GM21526 (cell line): ENCODE results near the gene TUBGCP6.

Experiments
- ATAC-seq: cut with Tn5 transposase; IDR thresholded peaks from one replicate; pipeline ENCODE4 v1.9.1; 2021; ENCODE audit warnings: moderate library complexity; ENCODE audit not compliant: unreplicated experiment, low FRiP score

The TUBGCP6 gene

DNA sequence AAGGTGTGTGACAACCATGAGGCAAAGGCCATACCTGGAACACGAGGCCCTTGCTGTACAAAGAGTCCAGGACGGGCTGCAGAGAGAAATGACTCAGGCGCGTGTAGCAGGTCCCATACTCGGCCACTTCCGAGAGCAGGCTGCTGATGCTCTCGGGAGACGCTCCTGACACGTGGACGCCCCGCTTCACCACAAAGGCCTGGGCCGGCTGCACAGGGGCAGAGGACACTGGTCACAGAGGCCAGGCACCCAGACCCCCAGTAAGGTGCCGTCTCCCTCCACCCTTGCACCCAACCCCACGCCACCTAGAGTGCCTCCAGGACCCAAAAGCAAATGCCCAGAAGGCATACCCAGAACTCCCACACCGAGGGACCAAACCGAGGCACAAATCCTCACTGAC lies 15.5 kb downstream of the TUBGCP6 start:
- ATAC-seq, result no peak

DNA sequence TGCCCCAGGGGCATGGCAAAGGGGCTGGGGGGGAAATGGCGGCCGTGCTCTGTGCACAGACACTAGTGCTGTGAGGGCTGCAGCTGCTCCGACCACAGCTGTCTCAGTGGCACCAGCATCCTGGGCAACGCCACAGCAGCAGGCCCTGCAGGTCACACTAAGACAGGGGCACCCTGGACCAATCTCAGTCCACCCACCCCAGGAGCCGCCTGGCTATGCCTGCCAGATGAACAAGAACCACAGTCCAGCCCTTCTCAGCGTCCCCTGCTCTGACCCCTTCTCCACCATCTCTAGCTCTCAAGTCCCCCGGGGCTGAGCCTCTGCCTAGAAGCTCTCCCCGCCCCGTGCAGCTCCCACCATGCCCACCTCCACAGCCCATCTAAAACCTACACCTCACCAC lies 16.5 kb downstream of the TUBGCP6 start:
- ATAC-seq, result no peak

DNA sequence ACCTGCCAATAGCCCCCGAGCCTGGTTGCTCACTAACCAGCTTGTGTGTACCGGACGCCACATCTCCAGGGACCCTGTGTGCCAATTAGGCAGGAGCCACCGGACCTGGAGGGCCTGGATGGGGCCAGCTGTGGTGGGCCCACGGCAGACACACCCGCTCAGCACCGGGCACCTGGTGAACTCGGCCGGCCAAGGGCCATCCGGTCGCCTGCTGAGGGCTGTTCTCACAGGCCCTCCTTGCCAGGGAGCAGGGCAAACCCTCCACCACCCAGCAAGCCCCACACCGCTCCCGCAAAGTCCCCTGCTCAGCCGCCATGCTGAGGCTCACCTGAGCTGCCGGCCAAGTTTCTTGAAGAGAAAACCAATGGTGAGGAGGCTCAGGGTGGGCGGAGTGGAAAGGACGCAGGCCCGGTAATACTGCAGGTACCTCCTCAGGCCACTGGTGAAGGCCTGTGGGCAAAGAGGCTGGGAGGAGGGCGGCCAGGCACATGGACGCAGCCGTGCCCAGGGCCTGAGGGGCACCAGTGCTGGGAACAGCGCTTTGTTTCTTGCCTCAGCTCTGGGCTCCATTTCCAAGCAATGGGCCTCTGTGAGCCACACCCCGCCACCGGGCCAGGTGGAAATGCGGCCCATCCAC lies 17.1 kb downstream of the TUBGCP6 start:
- no peak for ATAC-seq

DNA sequence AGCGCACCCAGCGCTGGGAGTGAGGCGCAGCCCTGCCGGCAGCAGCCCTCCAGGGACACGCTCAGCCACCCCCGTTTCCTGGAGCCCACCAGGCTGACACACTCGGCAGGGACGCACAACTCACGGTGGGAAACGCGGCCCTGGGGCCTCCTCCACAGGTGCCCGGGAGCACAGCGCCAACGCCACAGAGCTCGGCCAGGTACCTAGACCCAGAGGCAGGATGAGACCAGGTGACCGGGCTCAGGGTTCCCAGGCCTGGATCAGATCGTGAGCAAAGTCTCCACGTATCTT lies 18.0 kb downstream of the TUBGCP6 start:
- no peak for ATAC-seq

DNA sequence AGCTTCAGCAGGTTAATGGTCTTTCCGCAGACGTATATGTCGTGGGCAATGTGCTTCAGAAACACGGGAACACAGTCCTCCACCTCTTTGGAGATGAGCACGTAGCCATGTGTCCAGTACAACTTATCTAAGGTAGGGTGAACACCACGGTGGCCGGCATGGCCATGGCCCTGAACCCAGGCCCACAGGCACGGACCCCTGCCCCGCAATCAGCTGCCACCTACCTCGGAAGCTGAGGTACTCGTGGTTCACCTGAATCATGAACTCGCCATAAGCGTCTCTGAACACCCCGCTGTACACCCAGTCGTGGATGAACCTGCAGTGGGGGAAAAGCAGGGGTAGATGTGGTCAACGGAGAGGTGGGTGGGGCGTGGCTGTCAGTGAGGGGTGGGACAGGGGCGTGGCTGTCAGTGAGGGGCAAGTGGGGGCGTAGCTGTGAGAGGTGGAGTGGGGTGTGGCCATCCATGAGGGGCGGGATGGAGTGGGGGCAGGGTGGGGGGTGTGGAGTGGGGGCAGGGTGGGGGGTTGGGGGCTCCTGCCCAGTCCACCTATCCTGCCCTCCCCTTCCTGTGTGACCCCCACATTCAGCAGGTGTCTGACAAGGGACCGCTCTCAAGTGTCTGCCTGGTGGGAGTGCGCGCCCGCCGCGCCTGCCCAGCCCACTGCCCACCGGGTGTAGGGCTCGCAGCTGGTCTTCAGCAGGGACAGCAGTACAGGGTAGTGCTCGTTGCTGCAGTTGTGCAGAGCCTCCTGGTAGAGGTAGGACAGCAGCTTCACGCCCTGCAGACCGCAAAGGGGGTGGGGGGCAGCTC lies 18.6 kb downstream of the TUBGCP6 start:
- no peak for ATAC-seq

DNA sequence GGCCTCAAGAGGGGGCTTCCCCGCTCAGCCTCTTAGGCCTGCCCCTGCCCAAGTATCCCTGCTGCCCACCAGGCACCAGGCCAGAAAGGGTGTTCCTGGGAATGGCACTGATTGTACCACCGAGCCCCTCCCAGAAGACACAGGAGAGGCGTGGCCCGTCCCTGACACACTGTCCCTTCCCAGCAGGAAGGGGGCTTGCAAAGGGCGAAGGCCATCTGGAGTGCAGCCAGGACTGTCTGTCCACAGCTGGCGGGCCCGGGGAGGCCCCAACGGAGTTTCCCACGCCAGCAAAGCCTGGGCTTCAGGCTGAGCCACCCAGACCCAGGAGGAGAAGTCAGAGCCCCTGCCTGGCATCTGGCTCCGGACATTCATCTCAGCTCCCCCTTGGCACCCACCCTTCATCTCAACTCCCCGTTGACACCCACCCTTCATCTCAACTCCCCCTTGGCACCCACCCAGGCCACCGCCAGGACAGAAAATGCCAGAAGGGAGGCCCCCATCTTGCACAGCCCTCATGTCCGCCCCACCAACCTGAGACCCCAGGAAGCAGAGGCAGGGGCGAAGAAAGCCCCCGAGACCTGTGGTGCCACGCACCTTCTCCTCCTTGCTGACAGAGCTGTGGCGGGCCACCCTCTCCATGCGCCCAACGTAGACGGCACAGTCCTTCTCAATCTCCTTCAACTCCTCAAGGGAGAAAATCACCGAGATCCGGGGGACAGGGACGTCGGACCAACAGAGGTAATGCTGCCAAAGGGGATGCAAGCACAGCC lies 19.4 kb downstream of the TUBGCP6 start:
- no peak for ATAC-seq

DNA sequence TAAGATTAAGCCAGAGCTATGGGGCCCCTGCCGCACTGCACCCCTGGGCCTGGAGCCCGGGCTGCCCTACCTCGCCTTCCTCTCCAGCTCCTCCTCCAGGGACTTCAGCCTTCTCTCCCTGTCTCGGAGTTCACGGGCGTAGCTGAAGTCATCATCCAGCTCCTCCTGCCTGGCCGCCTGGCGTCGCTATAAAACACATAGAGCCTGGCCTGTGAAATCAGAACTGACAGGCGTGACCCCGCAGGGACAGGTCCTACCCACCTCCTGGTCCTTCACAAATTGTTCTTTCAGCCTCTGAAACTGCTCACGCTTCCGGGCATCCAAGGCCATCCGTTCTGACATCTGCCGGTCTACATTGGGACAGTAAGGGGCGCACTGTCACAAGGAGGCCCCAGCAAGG lies 20.8 kb downstream of the TUBGCP6 start:
- no peak for ATAC-seq

DNA sequence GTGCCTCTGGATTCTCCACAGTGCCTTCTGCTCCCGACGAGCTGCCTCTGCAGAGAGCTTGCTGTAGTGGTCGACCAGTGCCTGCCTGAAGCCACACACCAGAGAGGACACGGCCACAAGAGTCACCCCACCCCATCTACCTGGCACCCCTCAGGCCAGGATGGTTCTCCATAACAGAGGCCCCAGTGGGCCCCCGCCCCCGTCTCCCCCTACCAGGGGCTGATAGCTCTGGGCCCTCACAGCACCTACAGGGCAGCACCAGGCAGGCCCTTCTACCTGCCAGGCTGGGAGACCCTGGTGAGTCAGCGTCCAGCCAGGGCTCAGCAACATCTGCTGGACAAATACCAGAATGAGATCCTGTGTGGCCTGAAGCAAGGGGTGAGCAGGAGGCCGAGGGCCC lies 22.3 kb downstream of the TUBGCP6 start:
- no peak for ATAC-seq

DNA sequence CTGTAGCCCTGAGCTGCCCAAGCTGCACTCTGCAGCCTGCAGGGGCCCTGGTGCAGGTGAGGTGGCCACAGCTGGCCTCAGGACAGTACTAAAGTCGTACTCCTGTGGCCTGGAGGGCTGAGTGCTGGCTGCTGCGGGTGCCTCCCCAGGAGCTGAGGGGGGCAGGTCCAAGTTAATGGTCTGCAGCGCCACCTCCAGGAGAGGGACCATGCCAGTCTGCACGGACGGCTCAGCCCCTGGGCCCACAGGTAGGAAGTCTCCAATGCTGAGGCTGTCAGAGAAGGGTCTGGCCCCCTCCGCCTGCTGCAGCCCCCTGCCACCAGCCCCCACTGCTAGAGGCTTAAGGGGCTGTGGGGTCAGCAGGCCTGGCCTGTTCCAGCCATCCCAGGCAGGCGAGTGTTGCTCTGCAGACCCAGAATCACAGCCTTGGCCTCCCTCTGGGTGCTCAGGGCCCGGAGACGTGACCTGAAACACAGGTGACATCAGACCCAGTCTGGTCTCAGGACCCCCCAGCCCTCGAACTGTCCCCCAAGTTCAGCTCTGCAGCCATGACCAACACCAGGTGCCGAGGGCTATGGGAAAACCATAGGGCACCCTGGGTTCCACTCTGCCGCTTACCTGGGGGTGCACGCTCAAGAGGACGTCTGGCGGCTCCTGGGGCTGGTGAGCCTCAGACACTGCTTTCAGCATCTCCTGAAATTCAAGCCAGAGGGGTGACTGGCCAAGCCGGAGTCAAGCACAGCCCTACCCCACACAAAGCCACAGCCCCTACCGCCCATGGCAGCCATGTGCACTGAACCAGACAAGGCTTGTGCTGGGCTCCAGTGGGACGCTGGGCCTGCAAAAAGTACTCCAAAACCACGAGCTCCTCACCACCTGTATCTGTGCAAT lies 23.2 kb downstream of the TUBGCP6 start:
- ATAC-seq, result no peak

DNA sequence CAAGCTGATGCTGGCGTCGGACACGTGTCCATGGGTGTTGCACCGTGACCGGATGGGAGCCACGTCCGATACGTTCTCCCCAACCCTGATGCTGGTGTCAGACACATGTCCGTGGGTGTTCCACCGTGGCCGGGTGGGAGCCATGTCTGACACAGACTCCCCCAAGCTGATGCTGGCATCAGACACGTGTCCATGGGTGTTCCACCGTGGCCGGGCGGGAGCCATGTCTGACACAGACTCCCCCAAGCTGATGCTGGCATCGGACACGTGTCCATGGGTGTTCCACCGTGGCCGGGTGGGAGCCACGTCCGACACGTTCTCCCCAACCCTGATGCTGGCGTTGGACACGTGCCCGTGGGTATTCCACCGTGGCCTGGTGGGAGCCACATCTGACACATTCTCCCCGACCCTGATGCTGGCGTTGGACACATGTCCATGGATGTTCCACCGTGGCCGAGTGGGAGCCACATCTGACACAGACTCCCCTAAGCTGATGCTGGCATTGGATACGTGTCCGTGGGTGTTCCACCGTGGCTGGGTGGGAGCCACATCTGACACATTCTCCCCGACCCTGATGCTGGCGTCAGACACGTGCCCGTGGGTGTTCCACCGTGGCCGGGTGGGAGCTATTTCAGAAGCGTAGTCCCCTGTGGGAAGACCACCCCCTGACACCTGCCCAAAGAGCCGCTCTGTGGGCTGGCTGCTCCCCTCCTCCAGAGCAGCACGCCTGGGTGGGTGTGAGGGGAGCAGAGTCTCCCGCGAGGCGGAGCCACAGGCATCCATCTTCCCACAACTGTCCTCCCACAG lies 24.0 kb downstream of the TUBGCP6 start:
- no peak for ATAC-seq

DNA sequence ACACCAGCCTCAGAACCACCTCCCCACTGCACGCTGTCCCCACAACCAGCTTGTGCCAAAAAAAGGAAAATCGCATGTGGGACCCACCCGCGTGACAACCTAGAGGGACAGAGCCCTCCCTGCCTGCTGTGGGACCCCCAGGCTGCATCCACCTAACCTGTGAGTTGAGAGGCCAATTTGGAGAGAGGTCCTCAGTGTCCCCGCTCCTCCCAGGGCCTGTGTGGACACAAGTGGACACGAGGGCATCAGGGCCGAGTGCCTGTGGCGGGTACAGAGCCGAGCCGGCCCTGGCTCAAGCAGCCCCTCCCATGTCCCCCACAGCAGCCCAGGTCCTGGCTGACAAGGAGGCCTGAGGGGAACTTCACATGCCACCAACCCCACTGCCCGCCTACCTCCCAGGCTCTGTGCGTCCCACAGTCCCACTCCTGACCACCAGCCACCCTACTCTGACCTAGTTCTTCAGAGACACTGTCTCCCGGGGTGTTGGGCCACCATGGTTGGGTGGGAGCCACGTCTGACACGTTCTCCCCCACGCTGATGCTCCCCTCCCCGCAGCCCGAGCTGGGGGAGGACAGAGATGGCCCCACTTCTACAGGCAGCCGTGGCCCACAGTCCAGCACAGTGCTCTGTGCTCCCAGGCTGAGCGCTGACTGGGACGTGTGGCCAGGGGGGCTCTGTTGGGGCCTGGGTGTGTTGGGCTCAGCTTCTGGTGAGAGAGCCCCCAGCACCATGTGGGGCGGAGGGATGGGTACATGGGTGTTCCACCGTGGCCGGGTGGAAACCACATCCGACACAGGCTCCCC lies 24.8 kb downstream of the TUBGCP6 start:
- ATAC-seq, result no peak

DNA sequence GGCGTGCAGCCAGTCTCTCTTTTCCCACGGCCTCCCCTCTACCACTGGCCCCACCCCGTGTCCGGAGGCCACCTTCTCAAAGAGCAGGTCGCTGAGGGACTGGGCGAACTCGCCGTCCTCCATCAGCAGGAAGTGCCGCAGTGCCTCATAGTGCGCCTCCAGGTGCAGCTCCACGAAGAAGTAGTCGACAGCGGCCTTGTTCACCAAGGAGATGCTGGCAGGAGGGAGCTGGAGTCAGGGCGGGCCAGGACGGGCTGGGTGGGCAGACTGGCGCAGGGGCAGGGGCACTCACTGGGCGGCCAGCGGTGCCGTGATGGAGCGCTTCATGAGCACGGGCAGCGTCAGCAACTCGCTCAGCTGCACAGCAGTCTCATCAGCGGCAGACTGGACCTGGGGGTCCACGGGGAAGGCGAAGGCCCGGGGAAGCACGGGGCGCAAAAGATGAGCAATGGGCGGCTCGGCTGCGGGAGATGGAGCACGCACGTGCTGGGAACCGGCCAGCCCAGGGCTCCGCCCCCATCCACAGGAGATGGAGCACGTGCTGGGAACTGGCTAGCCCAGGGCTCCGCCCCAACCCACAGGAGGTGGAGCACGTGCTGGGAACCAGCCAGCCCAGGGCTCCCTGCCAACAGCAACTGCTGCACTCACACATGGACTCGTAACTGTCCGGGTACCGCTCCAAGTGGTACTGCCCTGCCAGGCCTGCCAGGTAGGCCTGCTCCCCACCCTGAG lies 25.7 kb downstream of the TUBGCP6 start:
- ATAC-seq, result no peak

DNA sequence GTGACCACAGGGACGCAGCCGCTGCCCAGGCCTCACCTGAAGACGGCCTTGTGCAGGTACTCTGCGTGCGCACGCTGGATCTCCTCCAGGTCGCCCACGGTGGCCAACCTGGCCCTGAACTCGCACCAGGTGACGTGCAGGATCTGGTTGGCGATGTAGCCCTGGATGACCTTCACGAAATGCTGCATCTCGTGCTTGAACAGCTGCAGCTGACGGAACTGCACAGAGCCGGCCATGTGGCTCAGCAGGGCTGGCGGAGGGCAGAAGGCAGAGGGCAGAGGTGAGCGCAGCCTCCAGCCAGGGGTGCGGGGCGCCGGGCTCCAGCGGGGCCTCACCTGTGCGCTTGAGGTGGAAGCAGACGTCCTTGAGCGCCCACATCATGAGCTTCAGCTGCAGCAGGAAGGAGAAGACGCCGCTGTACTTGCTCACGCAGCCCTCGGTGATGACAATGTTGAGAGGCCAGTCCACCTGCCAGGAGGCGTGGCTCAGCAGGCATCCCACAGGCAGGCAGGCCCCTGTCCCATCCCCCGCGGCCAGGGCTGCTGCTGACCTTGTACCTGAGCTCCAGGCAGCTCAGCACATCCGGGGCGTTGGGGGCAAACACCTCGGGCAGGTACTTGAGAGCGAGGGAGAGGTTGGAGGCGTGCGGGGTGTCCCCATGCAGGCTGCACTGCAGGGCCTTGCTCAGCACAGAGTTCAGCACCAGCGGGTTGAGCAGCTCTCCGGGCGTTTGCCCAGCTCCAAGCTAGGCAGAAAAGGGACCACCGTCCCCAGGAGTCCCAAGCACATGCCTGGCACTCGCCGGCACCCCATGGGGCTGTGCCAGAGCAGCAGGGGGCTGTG lies 26.4 kb downstream of the TUBGCP6 start:
- no peak for ATAC-seq

DNA sequence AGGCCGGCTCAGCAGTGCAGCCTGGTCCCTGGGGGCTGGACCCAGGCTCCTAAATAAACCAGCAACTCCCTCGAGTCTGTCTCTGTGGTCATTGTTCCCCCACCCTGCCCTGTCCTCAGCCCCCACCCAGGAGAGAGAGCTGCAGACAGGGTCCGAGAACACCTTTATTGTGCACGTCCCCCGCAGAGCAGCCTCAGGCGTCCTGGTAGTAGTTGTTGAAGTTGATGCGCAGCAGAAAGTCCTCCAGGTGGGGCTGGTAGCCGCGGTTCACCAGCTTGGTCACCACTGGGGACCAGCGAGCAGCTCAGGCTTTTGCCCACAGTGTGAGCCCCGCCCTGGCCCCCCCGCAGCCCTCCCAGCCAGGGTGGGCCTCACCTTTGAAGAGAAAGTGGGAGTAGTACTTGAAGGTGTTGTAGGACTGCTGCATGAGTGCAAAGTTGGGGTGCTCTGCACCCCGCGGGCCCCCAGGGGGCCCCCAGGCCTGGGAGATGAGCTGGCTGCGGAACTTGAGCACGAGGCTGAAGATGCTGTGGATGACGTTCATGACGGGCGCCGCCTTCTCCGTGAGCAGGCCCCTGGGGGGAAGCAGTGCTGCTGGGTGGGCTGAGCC lies 27.2 kb downstream of the TUBGCP6 start:
- ATAC-seq, result no peak

DNA sequence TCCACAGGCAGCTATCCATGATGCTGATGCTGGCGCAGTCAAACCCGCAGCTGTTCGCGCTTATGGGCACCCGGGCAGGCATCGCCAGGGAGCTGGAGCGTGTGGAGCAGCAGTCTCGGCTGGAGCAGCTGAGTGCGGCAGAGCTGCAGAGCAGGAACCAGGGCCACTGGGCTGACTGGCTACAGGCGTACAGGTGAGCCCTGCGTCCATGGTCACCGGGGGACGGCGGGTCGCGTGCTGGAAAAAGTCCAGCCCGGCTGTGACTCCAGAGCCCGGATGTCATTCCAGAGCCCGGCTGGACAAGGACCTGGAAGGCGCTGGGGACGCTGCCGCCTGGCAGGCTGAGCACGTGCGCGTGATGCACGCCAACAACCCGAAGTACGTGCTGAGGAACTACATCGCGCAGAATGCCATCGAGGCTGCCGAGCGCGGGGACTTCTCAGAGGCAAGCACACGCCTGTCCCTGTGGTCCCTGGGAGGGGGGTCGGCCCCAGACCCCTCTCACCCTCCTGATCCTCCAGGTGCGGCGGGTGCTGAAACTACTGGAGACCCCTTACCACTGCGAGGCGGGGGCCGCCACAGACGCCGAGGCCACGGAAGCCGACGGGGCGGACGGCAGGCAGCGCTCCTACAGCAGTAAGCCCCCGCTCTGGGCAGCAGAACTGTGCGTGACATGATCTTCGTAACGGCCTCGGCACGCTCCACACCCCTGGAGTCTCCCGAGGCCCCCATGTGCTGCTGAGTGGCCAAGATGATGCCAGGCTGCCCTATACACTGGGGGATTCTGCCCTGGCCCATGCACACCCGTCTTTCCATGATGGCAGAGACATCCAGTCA lies 27.9 kb downstream of the TUBGCP6 start:
- ATAC-seq, result no peak

DNA sequence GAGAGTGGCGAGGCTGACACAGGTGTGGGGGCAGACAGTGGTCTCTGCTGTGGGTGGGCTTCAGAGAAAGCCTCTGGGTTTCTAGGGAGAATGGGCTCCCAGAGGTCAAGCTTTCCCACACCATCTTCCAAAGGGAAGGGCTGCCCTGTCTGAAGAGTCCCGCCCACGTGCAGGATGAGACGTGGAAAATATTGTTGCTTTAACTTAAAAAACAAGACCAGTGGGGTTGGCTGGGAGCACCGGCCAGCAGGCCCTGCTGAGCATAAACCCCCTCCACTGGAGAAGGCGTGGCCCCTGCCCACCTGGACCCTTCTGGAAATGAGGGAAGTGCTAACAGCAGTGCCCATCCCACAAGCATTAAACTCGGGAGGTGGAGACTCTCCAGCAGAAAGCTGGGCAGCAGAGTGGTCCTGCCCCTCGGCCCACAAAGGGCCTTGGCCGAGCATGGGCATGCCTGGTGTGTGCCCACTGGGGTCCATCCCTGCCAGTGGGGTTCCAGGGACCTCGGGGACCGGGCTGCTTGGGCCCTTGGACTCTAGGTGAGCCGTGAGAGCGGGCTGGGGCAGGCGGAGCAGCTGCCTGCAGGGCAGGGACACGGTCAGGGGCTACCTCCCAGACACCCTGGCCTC lies 28.7 kb downstream of the TUBGCP6 start:
- ATAC-seq, result no peak
